ENCODE data around the gene YTHDF1.

The YTHDF1 gene

DNA sequence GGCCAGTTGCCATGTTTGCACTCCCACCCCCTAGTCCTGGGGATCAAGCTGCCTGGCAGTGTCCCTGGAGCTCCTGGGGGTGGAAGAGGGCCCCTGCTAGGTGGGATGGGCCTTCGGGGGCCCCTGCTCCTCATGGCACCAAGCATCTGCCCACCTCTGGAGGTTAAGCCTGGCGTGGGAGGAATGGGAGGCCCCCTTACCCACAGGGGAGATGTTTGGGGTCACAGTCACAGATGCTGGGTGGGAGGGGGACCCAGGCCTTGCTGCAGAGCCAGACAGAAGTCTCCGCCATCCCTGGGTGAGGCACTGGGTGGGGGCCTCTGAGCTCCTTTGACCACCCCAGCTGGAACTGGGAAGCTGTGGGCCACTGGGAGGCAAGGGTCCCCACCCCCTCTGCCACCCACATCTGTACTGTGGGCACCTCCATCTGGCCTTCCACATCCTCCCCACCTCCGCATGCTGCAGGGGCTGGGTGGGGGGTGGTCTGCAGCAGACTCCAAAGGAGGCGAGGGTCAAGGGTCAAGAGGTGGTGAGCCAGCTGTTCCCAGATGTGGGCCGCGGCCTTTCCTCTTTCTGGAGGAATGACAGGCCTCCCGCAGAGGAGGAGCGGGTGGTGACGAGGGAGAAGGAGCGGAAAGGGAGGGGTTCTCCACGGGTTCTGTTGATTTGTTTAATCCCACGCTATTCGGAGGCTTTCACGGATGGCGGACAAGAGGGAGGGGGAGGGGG lies 41.5 kb downstream of the YTHDF1 start:
- Histone ChIP-seq H3K27me3 (replicated peaks; ENCODE audit: control insufficient read depth, insufficient read depth, low read length) (peaks cover 50% of the 10 kb centered on the region), H3K9me3 (ENCODE audit: control insufficient read depth, low read length) (no peaks in the 10 kb centered on the region), H3K9ac (ENCODE audit: low read length) (no peak overlapping the region), H3K4me3 (ENCODE audit: low read length) (no peak overlapping the region), H3K36me3 (ENCODE audit: control insufficient read depth, insufficient read depth, low read length, severe bottlenecking) (no peaks in the 10 kb centered on the region), H3K4me1 (ENCODE audit: control insufficient read depth, insufficient read depth, low read length) (no peaks in the 10 kb centered on the region)
- DNase-seq (ENCODE audit: low read depth): no peak

DNA sequence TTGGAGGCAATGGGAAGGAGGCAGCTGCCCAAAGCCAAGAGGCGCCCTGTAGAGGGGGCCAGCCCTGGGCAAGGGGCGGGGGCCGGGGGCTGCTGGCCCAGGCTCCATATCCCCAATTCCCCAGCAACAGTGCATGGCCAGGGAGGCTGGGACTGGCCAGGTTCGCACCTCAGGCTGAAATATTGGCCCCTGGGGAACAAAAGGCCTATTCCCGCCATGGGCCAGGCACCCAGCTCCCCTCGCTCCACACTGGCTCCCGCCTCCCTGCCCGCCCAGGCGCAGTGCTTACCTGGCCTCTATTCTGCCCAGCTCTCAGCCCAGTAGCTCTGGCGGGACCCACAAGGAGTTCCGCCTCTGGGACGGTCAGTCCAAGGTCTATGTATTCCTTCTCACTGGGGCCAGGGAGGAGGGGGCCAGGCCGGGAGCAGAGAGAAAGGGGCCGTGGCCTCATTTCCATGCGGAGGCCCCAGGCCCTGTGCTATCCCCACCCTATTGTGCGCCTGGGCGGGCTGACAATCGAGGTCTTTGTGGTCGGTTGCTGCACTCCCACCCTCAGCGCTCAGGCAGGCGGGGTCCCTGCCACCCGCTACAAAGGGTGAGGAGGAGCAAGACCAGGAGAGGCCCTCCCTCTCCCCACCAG lies 42.3 kb downstream of the YTHDF1 start:
- Histone ChIP-seq H3K36me3 (ENCODE audit: control insufficient read depth, insufficient read depth, low read length, severe bottlenecking) (no peaks in the 10 kb centered on the region), H3K9me3 (ENCODE audit: control insufficient read depth, low read length) (no peaks in the 10 kb centered on the region), H3K4me3 (ENCODE audit: low read length) (no peak overlapping the region), H3K27me3 (replicated peaks; ENCODE audit: control insufficient read depth, insufficient read depth, low read length) (peaks cover 49% of the 10 kb centered on the region), H3K9ac (ENCODE audit: low read length) (no peak overlapping the region), H3K4me1 (ENCODE audit: control insufficient read depth, insufficient read depth, low read length) (no peaks in the 10 kb centered on the region)
- DNase-seq (ENCODE audit: low read depth): no peak

DNA sequence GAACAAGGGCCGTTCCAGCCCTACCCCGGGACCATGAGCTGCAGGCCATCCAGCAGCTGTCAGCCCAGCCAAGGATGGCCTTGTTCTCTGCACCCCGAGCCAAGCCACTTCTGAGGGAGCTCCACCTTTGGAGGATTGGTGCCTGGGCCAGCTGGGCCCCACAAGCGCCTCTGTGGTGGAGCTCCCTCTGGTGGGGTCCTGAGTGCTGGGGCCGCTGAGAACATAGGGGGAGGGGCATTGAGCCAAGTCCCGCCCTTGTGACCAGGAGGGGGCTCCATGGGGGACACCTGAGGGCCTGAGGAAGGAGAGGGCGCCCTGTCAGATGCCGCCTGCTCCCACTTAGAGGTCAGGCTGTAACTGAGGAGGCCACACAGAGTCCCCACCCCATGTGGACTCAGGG lies 43.2 kb downstream of the YTHDF1 start:
- no peaks in the 10 kb centered on the region for H3K36me3 ChIP-seq (ENCODE audit: control insufficient read depth, insufficient read depth, low read length, severe bottlenecking)
- peaks cover 49% of the 10 kb centered on the region for H3K27me3 ChIP-seq (replicated peaks; ENCODE audit: control insufficient read depth, insufficient read depth, low read length)
- no peaks in the 10 kb centered on the region for H3K9me3 ChIP-seq (ENCODE audit: control insufficient read depth, low read length)
- no peaks in the 10 kb centered on the region for H3K4me1 ChIP-seq (ENCODE audit: control insufficient read depth, insufficient read depth, low read length)
- DNase-seq (ENCODE audit: low read depth): no peak
- no peak overlapping the region for H3K4me3 ChIP-seq (ENCODE audit: low read length)
- H3K9ac ChIP-seq (ENCODE audit: low read length): no peak overlapping the region

DNA sequence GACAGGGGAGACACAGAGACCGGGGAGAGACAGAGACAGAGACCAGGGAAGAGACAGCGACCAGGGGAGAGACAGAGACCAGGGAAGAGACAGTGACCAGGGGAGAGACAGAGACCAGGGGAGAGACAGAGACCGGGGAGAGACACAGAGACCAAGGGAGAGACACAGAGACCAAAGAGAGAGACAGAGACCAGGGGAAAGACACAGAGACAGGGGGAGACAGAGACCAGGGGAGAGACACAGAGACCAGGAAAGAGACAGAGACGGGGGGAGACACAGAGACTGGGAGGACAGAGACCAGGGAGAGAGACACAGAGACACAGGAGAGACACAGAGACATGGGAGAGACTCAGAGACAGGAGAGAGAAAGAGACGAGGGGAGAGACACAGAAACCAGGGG lies 43.9 kb downstream of the YTHDF1 start:
- peaks cover 48% of the 10 kb centered on the region for H3K27me3 ChIP-seq (replicated peaks; ENCODE audit: control insufficient read depth, insufficient read depth, low read length)
- H3K9me3 ChIP-seq (ENCODE audit: control insufficient read depth, low read length): no peaks in the 10 kb centered on the region
- H3K36me3 ChIP-seq (ENCODE audit: control insufficient read depth, insufficient read depth, low read length, severe bottlenecking): no peaks in the 10 kb centered on the region
- no peak overlapping the region for H3K9ac ChIP-seq (ENCODE audit: low read length)
- DNase-seq (ENCODE audit: low read depth): no peak
- no peaks in the 10 kb centered on the region for H3K4me1 ChIP-seq (ENCODE audit: control insufficient read depth, insufficient read depth, low read length)
- H3K4me3 ChIP-seq (ENCODE audit: low read length): no peak overlapping the region

DNA sequence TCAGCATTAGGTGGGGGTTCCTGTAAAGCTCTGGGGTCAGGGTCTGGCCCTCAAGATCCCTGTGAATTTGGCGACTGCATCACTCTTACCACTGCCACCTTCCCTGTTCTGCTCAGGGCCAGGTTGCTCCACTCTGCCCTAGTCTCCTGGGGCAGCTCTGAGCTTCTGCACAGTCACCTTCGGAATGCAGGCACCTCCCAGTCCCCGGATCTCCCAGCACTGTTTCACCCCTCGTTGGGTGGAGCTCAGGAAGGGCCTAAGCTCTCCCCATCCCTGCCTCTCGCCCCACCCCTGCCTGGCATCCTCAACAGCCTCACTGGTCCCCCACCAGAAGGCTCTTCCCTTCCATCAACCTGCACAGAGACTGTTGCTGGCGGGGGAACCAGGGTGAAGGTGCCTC lies 46.2 kb downstream of the YTHDF1 start:
- no peak for DNase-seq (ENCODE audit: low read depth)
- no peaks in the 10 kb centered on the region for H3K9me3 ChIP-seq (ENCODE audit: control insufficient read depth, low read length)
- no peak overlapping the region for H3K9ac ChIP-seq (ENCODE audit: low read length)
- peaks cover 58% of the 10 kb centered on the region for H3K27me3 ChIP-seq (replicated peaks; ENCODE audit: control insufficient read depth, insufficient read depth, low read length)
- H3K4me1 ChIP-seq (ENCODE audit: control insufficient read depth, insufficient read depth, low read length): no peaks in the 10 kb centered on the region
- no peaks in the 10 kb centered on the region for H3K36me3 ChIP-seq (ENCODE audit: control insufficient read depth, insufficient read depth, low read length, severe bottlenecking)
- H3K4me3 ChIP-seq (ENCODE audit: low read length): no peak overlapping the region

DNA sequence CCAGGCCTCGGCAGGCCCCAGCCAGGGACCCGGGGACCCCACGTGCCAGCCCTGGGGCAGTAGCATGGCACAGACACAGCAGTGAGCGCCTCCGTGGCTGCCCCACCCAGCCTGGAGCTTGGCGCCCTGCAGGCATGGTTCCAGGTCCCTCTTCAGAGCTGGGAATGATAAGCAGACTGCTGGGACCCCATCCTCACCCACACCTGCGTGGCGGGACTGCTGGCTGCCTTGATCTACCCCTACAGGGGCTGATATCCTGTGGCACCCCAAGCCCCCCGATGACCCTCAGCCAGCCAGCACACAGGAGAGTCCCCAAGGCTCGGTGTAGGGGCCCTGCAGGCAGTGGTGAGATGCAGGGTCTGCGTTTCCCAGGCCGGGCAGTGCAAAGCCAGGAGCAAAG lies 47.1 kb downstream of the YTHDF1 start:
- Histone ChIP-seq H3K9ac (ENCODE audit: low read length) (no peak overlapping the region), H3K4me3 (ENCODE audit: low read length) (no peak overlapping the region), H3K4me1 (ENCODE audit: control insufficient read depth, insufficient read depth, low read length) (no peaks in the 10 kb centered on the region), H3K36me3 (ENCODE audit: control insufficient read depth, insufficient read depth, low read length, severe bottlenecking) (no peaks in the 10 kb centered on the region), H3K27me3 (replicated peaks; ENCODE audit: control insufficient read depth, insufficient read depth, low read length) (peaks cover 58% of the 10 kb centered on the region), H3K9me3 (ENCODE audit: control insufficient read depth, low read length) (no peaks in the 10 kb centered on the region)
- DNase-seq (ENCODE audit: low read depth): no peak

DNA sequence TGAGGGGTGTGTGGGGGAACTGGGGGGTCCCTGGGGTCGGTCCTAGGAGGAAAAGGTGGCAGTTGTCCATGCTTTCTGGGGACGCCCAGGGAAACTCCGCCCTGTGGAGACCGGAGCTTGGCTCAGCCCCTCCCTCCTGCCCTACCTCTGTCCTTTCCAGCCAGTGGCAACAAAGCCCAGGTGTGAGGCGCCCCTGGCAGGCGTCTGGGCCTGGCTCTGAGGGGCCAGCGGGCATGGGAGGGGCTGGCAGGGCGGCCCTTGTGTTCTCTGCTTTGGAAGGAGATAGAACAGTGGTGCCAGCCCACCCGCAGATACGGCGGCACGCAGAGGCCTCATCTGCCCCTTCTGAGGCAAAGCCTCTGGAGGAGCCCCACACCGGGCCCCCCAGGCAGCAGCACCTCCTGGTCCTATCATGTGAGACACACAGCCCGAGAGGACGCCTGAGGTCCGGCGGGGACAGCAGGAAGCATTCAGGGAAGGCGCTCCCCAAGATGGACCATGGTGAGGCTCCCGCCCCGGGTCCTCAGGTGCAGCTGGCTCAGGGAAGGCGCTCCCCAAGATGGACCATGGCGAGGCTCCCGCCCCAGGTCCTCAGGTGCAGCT lies 47.9 kb downstream of the YTHDF1 start:
- Histone ChIP-seq H3K4me3 (ENCODE audit: low read length) (no peak overlapping the region), H3K27me3 (replicated peaks; ENCODE audit: control insufficient read depth, insufficient read depth, low read length) (peaks cover 58% of the 10 kb centered on the region), H3K36me3 (ENCODE audit: control insufficient read depth, insufficient read depth, low read length, severe bottlenecking) (no peaks in the 10 kb centered on the region), H3K9ac (ENCODE audit: low read length) (no peak overlapping the region), H3K9me3 (ENCODE audit: control insufficient read depth, low read length) (no peaks in the 10 kb centered on the region), H3K4me1 (ENCODE audit: control insufficient read depth, insufficient read depth, low read length) (no peaks in the 10 kb centered on the region)
- no peak for DNase-seq (ENCODE audit: low read depth)

DNA sequence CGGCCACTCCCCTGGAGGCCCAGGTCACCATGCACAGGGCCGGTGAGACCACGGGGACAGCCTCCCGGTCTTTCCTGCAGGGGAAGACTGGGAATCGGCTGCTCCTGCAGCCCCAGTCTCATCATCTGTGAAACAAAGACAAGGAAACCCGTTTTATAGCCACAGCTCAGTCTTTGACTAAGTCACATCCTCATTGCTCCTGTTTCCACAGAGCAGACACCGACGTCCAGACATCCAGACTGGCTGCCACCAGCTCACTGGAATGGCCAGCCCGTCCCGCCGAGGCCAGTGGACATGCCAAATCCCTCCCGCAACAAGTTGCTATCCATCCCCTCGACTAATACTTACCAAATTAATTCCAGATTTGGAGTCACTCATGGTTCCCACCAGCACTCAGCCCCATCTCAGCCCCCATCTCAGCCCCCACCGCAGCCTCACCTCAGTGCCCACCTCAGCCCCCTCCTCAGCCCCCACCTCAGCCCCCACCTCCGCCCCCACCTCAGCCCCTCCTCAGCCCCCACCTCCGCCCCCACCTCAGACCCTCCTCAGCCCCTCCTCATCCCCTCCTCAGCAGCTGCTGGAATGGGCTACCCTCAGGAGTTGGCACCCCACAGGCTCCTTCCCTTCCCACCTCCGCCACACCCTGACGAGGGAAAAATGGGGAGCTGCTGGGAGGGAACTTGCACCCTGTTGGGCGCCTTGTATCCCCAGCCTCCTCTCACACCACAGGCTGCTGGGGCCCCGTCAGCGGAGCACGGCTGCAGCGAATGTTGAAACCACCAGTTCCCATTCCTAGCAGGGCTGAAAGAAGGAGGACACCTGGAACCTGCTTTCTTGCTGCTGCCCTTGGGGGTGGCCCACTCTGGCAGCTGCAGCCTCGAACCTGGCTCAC lies 48.7 kb downstream of the YTHDF1 start:
- Histone ChIP-seq H3K27me3 (replicated peaks; ENCODE audit: control insufficient read depth, insufficient read depth, low read length) (peaks cover 55% of the 10 kb centered on the region), H3K4me3 (ENCODE audit: low read length) (no peak overlapping the region), H3K36me3 (ENCODE audit: control insufficient read depth, insufficient read depth, low read length, severe bottlenecking) (no peaks in the 10 kb centered on the region), H3K9me3 (ENCODE audit: control insufficient read depth, low read length) (no peaks in the 10 kb centered on the region), H3K4me1 (ENCODE audit: control insufficient read depth, insufficient read depth, low read length) (no peaks in the 10 kb centered on the region), H3K9ac (ENCODE audit: low read length) (no peak overlapping the region)
- no peak for DNase-seq (ENCODE audit: low read depth)

DNA sequence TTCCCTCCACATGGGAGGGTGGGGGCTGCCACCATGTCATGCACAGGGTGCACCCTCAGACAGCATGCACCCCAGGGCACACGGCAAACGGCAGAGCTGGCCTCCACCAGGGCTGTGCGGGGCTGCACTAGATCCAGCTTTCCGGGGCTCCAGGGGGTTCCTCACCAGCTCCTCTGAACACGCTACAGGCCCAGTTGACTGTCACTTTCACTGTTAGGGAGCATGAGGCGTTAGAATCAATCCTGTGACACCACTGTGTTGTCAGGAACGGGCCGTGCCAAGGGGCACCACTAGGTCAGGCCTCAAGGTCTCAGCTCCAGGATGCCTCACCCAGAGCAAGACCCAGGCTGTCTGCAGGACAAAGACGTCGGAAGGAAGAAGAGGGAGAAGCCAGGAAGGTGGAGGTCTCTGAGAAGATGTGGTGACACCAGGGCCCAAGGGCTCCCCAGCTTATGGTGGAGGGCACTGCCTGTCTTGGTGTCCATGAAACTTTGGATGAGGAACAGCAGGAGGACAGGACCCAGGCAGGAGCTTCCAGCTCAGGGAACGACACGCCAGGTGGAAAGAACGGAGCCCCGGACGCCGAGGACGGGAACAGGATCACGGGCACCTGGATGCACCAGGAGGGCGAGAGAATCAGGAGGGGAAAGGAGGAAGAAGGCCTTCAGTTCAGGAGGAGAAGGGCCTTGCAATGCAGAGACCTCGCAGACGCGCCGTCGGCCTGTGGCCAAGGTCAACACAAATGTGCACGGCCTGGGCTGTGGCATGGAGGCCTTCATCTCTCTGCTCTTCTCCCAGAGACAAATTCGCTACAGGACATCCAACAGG lies 49.5 kb downstream of the YTHDF1 start:
- H3K27me3 ChIP-seq (replicated peaks; ENCODE audit: control insufficient read depth, insufficient read depth, low read length): peaks cover 49% of the 10 kb centered on the region
- H3K4me3 ChIP-seq (ENCODE audit: low read length): no peak overlapping the region
- H3K9ac ChIP-seq (ENCODE audit: low read length): no peak overlapping the region
- no peak for DNase-seq (ENCODE audit: low read depth)
- no peaks in the 10 kb centered on the region for H3K36me3 ChIP-seq (ENCODE audit: control insufficient read depth, insufficient read depth, low read length, severe bottlenecking)
- no peaks in the 10 kb centered on the region for H3K4me1 ChIP-seq (ENCODE audit: control insufficient read depth, insufficient read depth, low read length)
- H3K9me3 ChIP-seq (ENCODE audit: control insufficient read depth, low read length): no peaks in the 10 kb centered on the region

DNA sequence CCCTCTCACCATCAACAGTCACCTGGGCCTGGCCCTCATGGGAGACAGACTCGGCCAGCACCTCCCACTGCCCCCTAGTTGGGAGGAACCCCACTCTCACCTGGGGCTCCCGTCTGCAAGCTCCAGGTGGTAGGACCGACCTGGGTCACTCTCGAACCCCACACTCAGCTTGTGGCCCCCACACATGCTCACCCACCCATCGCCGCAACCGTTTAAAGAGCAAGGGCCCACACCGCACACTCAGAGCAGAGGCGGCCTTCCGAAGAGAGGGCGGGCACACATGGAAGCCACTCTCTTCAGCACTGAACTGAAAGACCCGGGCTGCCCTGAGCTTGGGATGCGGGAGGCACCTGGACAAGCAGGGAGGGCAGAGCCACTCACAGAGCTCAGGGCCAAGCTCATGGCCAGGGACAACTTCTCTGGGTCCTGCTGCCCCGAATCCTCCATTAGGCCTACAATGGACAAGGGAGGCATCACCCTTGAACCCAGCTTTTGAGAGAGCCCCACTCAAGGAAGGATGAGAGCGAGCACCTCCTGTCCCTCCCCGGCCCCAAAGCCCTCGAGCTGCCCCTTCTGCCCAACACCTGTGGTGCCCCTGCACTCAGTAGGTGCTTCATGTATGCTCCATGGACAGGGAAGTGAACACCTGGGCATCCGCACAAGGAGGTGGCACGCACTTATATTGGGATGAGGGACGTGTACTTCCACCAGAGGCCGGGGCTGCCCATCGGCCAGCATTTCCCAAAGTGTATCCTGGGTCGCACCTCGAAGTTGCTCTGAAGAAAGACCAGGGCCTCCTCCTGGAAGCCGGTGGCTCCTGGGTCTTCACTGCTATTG lies 50.4 kb downstream of the YTHDF1 start:
- no peak overlapping the region for H3K9ac ChIP-seq (ENCODE audit: low read length)
- no peak for DNase-seq (ENCODE audit: low read depth)
- peaks cover 53% of the 10 kb centered on the region for H3K27me3 ChIP-seq (replicated peaks; ENCODE audit: control insufficient read depth, insufficient read depth, low read length)
- H3K36me3 ChIP-seq (ENCODE audit: control insufficient read depth, insufficient read depth, low read length, severe bottlenecking): no peaks in the 10 kb centered on the region
- no peak overlapping the region for H3K4me3 ChIP-seq (ENCODE audit: low read length)
- no peaks in the 10 kb centered on the region for H3K4me1 ChIP-seq (ENCODE audit: control insufficient read depth, insufficient read depth, low read length)
- no peaks in the 10 kb centered on the region for H3K9me3 ChIP-seq (ENCODE audit: control insufficient read depth, low read length)

All from adipocyte (in vitro differentiated cells).